ENCODE measurements around the gene MID1IP1. TPM values are rescaled to one million over a fixed set of nuclear protein-coding genes. Genes with fewer than 3 reads are reported as not detected.

The MID1IP1 gene
- total and polyA plus RNA-seq, 2 experiments from 2014 or later: 25.3 to 80.4 TPM

DNA sequence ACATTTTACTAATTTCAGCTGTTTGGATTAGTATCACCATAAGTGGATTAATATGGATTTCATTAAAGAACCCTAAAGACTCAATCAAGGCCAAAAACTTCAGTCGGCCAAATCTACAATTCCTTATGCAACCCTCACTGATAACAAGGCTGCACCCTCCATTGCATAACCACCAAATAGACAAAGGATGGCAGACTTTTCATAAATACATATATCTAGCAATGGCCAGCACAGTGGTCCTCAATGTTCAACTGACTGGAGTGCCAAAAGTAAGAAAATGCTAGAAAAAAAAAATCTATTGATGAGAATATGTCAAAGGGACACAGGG, 46.6 kb downstream of the MID1IP1 start:
- no peaks in the 10 kb centered on the region for H3K36me3 ChIP-seq

DNA sequence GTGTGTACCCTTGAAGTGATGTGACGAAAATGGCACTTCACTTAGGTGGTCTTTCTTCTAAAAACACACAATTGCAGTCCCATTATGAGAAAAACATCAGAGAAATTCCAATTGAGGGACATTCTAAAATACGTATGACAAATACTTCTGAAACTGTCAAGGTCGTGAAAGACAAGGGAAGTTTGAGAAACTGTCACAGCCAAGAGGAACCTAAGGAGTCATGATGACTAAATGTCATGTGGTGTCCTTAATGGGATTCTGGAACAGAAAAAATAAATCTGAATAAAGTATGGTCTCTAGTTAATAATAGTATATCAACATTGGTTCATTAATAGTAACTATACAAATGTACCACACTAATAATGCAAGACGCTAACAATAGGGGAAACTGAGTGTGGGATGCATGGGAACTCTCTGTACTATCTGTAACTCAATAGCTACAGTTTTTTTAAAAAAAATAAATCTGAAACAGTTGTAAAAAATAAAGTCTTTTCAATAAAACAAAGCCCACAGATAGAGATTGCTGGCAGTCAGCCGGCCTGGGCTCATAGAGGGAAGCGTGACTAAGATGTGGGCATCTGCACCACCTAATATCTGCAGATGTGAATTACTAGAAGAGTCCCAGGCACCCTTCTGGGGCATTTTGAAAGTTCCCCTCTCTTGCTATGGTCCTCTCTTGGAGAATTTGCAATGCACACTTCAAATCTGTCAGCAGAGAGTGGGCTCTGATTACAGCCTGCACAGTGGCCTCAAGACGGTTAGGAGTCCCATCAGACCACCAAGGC, 47.6 kb downstream of the MID1IP1 start:
- no peaks in the 10 kb centered on the region for H3K9me3 ChIP-seq (ENCODE audit: low read depth)
- H3K27me3 ChIP-seq: no peaks in the 10 kb centered on the region
- DNase-seq (ENCODE audit: low read depth in 1 of 2, low spot score in 1 of 2): no peak
- H3K4me3 ChIP-seq: no peak overlapping the region
- no peak overlapping the region for H3K27ac ChIP-seq
- TF ChIP-seq, protein P1, sequence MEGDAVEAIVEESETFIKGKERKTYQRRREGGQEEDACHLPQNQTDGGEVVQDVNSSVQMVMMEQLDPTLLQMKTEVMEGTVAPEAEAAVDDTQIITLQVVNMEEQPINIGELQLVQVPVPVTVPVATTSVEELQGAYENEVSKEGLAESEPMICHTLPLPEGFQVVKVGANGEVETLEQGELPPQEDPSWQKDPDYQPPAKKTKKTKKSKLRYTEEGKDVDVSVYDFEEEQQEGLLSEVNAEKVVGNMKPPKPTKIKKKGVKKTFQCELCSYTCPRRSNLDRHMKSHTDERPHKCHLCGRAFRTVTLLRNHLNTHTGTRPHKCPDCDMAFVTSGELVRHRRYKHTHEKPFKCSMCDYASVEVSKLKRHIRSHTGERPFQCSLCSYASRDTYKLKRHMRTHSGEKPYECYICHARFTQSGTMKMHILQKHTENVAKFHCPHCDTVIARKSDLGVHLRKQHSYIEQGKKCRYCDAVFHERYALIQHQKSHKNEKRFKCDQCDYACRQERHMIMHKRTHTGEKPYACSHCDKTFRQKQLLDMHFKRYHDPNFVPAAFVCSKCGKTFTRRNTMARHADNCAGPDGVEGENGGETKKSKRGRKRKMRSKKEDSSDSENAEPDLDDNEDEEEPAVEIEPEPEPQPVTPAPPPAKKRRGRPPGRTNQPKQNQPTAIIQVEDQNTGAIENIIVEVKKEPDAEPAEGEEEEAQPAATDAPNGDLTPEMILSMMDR (IDR thresholded peaks at IDR 0.05; ENCODE audit: low read depth, low read length): no peak
- H3K4me1 ChIP-seq (ENCODE audit: low read depth): no peaks in the 10 kb centered on the region
- no peaks in the 10 kb centered on the region for H3K36me3 ChIP-seq

More for the DNA sequence above, 46.6 kb downstream of the MID1IP1 start:
- TF ChIP-seq, protein P1 (IDR thresholded peaks at IDR 0.05; ENCODE audit: low read depth, low read length): no peak
- DNase-seq (ENCODE audit: low read depth in 1 of 2, low spot score in 1 of 2): peak in 1 of 2 donors; percentile 10
- no peaks in the 10 kb centered on the region for H3K27me3 ChIP-seq
- no peak overlapping the region for H3K4me3 ChIP-seq
- H3K4me1 ChIP-seq (ENCODE audit: low read depth): no peaks in the 10 kb centered on the region
- no peak overlapping the region for H3K27ac ChIP-seq
- H3K9me3 ChIP-seq (ENCODE audit: low read depth): no peaks in the 10 kb centered on the region

DNA sequence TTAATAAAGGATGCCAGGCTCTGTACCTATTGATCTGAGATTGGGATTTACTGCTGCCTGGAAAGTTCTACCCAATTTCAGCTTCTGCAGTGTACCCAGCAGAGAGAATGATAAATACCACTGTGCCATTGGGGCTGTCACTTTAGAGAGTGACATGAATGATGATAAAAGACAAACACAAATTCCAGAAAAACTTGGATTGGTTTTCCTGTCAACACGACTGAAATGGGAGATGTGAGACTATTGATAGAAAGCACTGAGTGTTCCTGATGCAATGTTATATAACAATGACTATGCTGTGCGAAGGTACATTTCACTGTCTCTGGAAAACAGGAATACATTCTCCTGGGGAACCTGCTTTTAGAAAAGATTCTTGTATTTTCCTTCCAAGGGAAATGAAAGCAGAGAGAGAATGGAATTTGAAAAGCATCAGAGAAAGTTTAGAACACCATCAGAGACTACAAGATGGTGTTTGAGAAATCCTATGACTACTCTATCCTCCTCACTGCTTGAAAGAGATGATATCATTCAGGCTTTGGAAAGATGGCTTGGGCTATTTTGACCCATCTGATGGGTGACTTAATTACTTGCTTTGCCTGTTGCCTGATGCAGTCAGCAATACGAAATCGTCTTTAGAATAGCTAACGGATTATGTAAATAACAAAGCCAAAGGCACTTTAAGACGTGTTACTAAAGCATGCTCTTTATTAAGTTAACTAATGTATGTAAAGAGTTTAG, 49.7 kb downstream of the MID1IP1 start:
- Histone ChIP-seq H3K4me1 (ENCODE audit: low read depth) (peaks cover 7% of the 10 kb centered on the region), H3K4me3 (no peak overlapping the region), H3K27me3 (no peaks in the 10 kb centered on the region), H3K9me3 (ENCODE audit: low read depth) (no peaks in the 10 kb centered on the region), H3K27ac (no peak overlapping the region), H3K36me3 (no peaks in the 10 kb centered on the region)
- no peak for DNase-seq (ENCODE audit: low read depth in 1 of 2, low spot score in 1 of 2)
- TF ChIP-seq, protein P1 (IDR thresholded peaks at IDR 0.05; ENCODE audit: low read depth, low read length): no peak

DNA sequence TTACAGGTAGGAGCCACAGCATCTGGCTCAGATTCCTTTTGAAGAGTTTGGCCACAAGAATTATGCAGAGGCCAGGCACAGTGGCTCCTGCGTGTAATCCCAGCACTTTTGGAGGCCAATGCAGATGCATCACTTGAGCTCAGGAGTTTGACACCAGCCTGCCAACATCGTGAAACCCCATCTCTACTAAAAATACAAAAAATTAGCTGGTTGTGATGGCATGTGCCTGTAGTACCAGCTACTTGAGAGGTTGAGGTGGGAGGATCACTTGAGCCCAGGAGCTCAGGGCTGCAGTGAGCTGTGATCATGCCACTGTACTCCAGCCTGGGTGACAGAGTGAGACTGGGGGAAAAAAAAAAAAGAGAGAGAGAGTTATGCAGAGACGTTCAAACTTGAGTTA, 53.0 kb downstream of the MID1IP1 start:
- H3K36me3 ChIP-seq: no peaks in the 10 kb centered on the region
- no peak for DNase-seq (ENCODE audit: low read depth in 1 of 2, low spot score in 1 of 2)
- H3K4me1 ChIP-seq (ENCODE audit: low read depth): peaks cover 7% of the 10 kb centered on the region
- no peak overlapping the region for H3K27ac ChIP-seq
- H3K4me3 ChIP-seq: no peak overlapping the region
- no peaks in the 10 kb centered on the region for H3K27me3 ChIP-seq
- H3K9me3 ChIP-seq (ENCODE audit: low read depth): no peaks in the 10 kb centered on the region
- TF ChIP-seq, protein P1 (IDR thresholded peaks at IDR 0.05; ENCODE audit: low read depth, low read length): no peak

Other genes with a start within 250 kb of the MID1IP1 start
- gene TSPAN7, start 239.9 kb upstream of the MID1IP1 start, total RNA-seq: 22.0 and 23.1 TPM in 2 replicates
- gene TSPAN7, start 239.9 kb upstream of the MID1IP1 start, polyA plus RNA-seq: 41.4 and 50.9 TPM in 2 replicates

Data from cardiac muscle cell (in vitro differentiated cells and primary cell).